WERI-Rb-1 (cell line): ENCODE data around the gene SMIM12.

Experiments
- DNase-seq: peaks from one replicate; pipeline ENCODE4 v3.0.0-alpha.2; 2020
- H3K27ac ChIP-seq: fragments of 250-450 bp; sonication (Bioruptor Pico); 2 replicates; pipeline ENCODE4 v1.5.1; 2020; ENCODE audit warnings: mild to moderate bottlenecking, moderate library complexity
- H3K27me3 ChIP-seq: fragments of 250-450 bp; sonication (Bioruptor Pico); 2 replicates; pipeline ENCODE4 v1.5.1; 2021; ENCODE audit warnings: mild to moderate bottlenecking, low read depth, moderate library complexity; ENCODE audit not compliant: insufficient read depth, severe bottlenecking
- H3K36me3 ChIP-seq: fragments of 250-450 bp; sonication (Bioruptor Pico); 2 replicates; pipeline ENCODE4 v1.5.1; 2020; ENCODE audit warnings: mild to moderate bottlenecking, moderate library complexity
- H3K4me3 ChIP-seq: 2 replicates; pipeline ENCODE4 v1.5.1; 2011; ENCODE audit warnings: low read depth, mild to moderate bottlenecking, control low read depth, low read length
- H3K9me3 ChIP-seq: fragments of 250-450 bp; sonication (Bioruptor Pico); 2 replicates; pipeline ENCODE4 v1.5.1; 2021; ENCODE audit warnings: mild to moderate bottlenecking, moderate library complexity; ENCODE audit not compliant: severe bottlenecking
- TF ChIP-seq, protein P1 (sequence below): IDR thresholded peaks from 2 replicates; pipeline ENCODE4 v1.5.1; 2011; ENCODE audit warnings: low read depth, mild to moderate bottlenecking, control low read depth, inconsistent platforms, low read length

Gene SMIM12

DNA sequence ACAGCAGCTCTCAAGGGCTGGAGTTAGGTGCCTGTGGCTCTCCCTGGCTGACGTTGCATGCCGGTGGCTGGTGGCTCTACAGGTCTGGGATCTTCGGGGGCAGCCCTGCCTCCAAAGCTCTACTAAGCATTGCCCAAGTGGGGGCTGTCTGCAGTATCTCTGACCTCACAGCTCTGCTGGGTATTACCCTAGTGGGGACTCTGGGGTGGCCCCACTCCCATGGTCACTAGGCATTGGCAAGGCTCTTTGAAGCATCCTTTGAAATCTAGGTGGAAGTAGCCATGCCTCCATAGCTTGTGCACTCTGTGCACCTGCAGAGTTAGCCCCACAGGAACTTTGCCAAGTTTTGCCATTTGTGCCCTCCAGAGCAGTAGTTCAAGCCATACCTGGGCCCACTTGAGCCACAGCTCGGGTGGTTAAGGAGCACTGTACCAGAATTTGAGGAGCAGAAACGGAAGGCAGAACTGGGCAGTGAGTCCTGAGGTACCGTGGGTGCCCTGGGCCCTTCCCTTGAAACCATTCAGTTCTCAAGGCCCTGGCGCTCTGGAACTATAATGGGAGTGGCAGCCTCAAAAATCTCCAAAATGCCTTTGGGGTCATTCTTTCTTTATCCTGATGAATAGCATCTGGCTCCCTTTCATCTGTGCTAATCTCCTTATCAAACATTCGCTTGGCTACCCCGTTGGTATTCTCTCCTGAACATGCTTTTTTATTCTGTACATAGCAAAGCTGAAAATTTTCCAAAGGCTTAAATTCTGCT, 51.3 kb downstream of the SMIM12 start:
- H3K27ac ChIP-seq: no peak overlapping the region
- DNase-seq: no peak
- no peaks in the 10 kb centered on the region for H3K36me3 ChIP-seq
- no peak overlapping the region for H3K4me3 ChIP-seq
- TF ChIP-seq, protein P1, sequence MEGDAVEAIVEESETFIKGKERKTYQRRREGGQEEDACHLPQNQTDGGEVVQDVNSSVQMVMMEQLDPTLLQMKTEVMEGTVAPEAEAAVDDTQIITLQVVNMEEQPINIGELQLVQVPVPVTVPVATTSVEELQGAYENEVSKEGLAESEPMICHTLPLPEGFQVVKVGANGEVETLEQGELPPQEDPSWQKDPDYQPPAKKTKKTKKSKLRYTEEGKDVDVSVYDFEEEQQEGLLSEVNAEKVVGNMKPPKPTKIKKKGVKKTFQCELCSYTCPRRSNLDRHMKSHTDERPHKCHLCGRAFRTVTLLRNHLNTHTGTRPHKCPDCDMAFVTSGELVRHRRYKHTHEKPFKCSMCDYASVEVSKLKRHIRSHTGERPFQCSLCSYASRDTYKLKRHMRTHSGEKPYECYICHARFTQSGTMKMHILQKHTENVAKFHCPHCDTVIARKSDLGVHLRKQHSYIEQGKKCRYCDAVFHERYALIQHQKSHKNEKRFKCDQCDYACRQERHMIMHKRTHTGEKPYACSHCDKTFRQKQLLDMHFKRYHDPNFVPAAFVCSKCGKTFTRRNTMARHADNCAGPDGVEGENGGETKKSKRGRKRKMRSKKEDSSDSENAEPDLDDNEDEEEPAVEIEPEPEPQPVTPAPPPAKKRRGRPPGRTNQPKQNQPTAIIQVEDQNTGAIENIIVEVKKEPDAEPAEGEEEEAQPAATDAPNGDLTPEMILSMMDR: no peak
- peaks cover 6% of the 10 kb centered on the region for H3K27me3 ChIP-seq
- H3K9me3 ChIP-seq: peaks cover 7% of the 10 kb centered on the region

DNA sequence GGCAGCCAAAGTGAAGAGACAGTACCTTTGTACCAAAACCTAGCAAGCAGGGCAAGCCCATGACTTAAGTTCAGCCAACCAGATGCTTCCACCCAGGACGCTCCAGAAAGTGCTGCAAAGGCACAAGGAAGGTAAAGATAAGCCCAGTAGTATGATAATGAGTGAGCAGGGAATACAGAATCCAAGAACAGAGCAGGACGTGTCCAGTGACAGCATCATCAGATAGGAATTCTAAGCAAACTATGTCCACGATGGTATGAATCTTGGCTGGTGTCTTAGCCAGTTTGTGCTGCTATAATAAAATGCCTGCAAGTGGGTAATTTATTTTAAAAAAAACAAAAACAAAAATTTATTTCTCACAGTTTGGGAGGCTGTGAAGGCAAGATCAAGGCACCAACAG, 53.2 kb downstream of the SMIM12 start:
- Histone ChIP-seq H3K4me3 (no peak overlapping the region), H3K27me3 (peaks cover 12% of the 10 kb centered on the region), H3K9me3 (peaks cover 7% of the 10 kb centered on the region), H3K36me3 (no peaks in the 10 kb centered on the region), H3K27ac (no peak overlapping the region)
- DNase-seq: no peak
- TF ChIP-seq, protein P1: no peak

- no peak for DNase-seq
- Histone ChIP-seq H3K27ac (no peak overlapping the region), H3K9me3 (peaks cover 7% of the 10 kb centered on the region), H3K27me3 (peaks cover 12% of the 10 kb centered on the region), H3K36me3 (no peaks in the 10 kb centered on the region), H3K4me3 (no peak overlapping the region)
- TF ChIP-seq, protein P1: no peak
Observed at GRCh38 chr1:34803770-34804169, 55.8 kb downstream of the SMIM12 start.
